Right kidney (tissue), 1 donor: ENCODE measurements around the gene LRRC32.
"Not testable (repeated sequence)": the region's sequence is repeated elsewhere in the genome, so short reads cannot be mapped to it uniquely, and the experiment has no call there.

Experiments
- DNase-seq: peaks from one replicate; pipeline ENCODE4 v3.0.0-alpha.2; 2016

The LRRC32 gene

GRCh38 chr11:76653012-76653673, 17.4 kb downstream of the LRRC32 start:
- DNase-seq = no peak

GRCh38 chr11:76649851-76650372, 20.6 kb downstream of the LRRC32 start:
- no peak for DNase-seq

- no peak for DNase-seq
Measured at GRCh38 chr11:76649011-76649410, 21.5 kb downstream of the LRRC32 start.

- DNase-seq = no peak
Measured at GRCh38 chr11:76648061-76648460, 22.5 kb downstream of the LRRC32 start.

GRCh38 chr11:76646882-76647534, 23.5 kb downstream of the LRRC32 start:
- no peak for DNase-seq

GRCh38 chr11:76644591-76644990, 26.0 kb downstream of the LRRC32 start:
- DNase-seq = no peak

- DNase-seq = not testable (repeated sequence)
Measured at GRCh38 chr11:76643711-76644110, 26.8 kb downstream of the LRRC32 start.

GRCh38 chr11:76642341-76642740, 28.2 kb downstream of the LRRC32 start:
- no peak for DNase-seq

GRCh38 chr11:76641905-76642304, 28.6 kb downstream of the LRRC32 start:
- DNase-seq = no peak

GRCh38 chr11:76640501-76640900, 30.0 kb downstream of the LRRC32 start:
- DNase-seq = no peak

GRCh38 chr11:76639621-76640020, 30.9 kb downstream of the LRRC32 start:
- DNase-seq = no peak

GRCh38 chr11:76638270-76639197, 32.0 kb downstream of the LRRC32 start:
- DNase-seq = no peak

GRCh38 chr11:76637491-76638269, 32.9 kb downstream of the LRRC32 start:
- DNase-seq = no peak

- no peak for DNase-seq
Measured at GRCh38 chr11:76636826-76637460, 33.6 kb downstream of the LRRC32 start.

- no peak for DNase-seq
Measured at GRCh38 chr11:76635991-76636738, 34.4 kb downstream of the LRRC32 start.

- no peak for DNase-seq
Measured at GRCh38 chr11:76634886-76635285, 35.7 kb downstream of the LRRC32 start.

- DNase-seq = no peak
Measured at GRCh38 chr11:76632492-76632891, 38.1 kb downstream of the LRRC32 start.

- DNase-seq = no peak
Measured at GRCh38 chr11:76631566-76632308, 38.8 kb downstream of the LRRC32 start.

GRCh38 chr11:76630600-76631281, 39.8 kb downstream of the LRRC32 start:
- no peak for DNase-seq
